Measurements from ENCODE around the gene IRF2BPL.

The IRF2BPL gene

DNA sequence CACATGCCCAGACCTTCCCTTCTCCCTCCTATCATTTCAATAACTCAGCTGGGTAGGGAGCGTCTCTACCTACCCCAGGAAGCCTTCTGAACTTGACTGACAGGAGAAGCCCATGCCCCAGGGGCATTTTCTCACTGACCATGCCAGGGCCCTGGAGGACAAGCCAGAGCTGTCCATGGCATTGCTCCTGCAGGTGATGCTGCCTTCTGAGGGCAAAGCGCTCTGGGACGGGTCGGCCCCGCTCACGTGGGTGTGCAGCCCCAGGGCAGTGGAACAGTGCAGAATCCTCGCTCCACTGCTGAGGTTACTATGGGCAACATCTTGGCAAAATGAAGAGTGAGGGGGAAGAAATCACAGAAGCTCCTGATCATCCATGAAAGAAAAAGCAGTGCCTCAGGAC, 41.0 kb upstream of the IRF2BPL start:
- Histone ChIP-seq H3K9me3 (ENCODE audit: severe bottlenecking) (no peaks in the 10 kb centered on the region), H3K36me3 (no peaks in the 10 kb centered on the region), H3K27me3 (ENCODE audit: insufficient read depth, low read depth, severe bottlenecking) (no peaks in the 10 kb centered on the region), H3K27ac (no peak overlapping the region), H3K4me3 (ENCODE audit: low read depth, low read length) (no peak overlapping the region)
- TF ChIP-seq CTCF (IDR thresholded peaks at IDR 0.05; ENCODE audit: low read depth, low read length): no peak
- DNase-seq: no peak

DNA sequence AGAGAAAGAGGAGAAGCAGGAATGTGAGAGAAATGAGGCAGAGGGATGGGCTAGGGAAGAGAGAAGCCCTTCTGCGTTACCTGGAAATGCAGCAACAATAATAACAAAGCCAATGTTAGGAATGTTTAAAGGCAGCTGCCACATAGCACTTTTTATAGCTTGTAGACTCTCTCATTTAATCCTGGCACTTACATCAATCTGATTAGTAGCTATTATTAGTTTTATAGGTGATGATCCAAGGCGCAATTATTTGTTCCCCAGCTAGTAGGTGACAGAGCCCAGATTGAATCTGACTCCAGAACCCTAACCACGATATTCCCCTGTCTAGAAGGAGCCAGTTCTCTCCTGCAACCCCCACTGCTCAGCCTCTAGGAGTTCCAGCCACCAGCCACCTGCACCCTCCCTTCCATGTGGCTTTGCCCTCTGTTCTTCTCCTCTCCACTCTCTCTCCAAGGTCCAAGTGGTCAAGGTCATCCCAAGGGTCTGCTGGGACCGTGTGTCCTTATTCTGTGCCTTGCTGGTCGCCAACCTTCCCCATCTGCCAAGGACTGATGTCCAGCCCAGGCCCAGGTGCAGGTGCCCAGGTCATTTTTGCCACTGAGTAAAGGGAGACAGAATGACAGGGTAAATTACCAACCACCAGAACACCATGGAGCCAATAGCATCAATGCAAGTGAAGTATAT, 40.2 kb upstream of the IRF2BPL start:
- Histone ChIP-seq H3K4me3 (ENCODE audit: low read depth, low read length) (no peak overlapping the region), H3K27me3 (ENCODE audit: insufficient read depth, low read depth, severe bottlenecking) (no peaks in the 10 kb centered on the region), H3K27ac (no peak overlapping the region), H3K36me3 (no peaks in the 10 kb centered on the region), H3K9me3 (ENCODE audit: severe bottlenecking) (no peaks in the 10 kb centered on the region)
- no peak for DNase-seq
- TF ChIP-seq CTCF (IDR thresholded peaks at IDR 0.05; ENCODE audit: low read depth, low read length): no peak

DNA sequence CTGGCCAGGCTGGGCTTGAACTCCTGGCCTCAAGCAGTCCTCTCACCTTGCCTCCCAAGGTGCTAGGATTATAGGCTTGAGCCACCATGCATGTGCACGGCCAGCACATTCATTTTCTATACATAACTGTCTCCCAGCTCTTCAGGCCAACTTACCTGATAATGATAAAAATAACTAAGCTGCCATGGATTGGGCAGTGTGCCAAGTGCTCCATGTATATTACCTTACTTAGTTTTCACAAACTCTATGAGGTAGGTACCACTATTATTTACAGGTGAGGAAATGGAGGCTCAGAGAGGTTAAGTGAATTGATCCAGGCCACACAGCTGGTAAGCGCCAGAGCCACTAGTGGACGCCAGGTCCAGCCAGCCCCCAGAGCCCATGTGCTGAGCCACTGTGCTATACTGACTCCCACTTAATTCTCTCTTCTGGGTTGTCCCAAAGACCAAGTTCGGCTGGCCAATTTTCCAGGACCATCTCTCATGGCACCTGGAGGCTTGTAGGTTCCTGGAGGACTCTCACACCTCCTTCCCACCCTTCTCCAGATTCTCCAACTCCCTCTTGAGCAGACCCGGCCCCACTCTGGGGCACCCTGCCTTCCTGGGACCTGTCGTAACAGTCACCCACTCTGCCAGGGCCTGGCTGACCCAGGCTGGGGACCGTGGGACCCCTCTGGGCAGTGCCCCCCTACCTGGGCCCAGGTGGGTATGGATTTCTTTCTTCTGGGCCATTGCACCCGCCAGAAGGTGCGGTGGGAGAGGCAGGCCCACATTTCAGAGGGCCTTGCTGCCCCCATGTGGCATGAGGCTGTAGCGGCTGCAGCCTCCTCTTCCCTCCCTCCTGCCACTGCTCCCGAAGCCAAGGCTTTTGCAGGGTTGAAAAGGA, 39.4 kb upstream of the IRF2BPL start:
- peak; percentile 90 for TF ChIP-seq CTCF (IDR thresholded peaks at IDR 0.05; ENCODE audit: low read depth, low read length)
- 0 out of 2 replicates have a peak overlapping the region, but pooled peaks have one; percentile 43 for H3K27ac ChIP-seq

DNA sequence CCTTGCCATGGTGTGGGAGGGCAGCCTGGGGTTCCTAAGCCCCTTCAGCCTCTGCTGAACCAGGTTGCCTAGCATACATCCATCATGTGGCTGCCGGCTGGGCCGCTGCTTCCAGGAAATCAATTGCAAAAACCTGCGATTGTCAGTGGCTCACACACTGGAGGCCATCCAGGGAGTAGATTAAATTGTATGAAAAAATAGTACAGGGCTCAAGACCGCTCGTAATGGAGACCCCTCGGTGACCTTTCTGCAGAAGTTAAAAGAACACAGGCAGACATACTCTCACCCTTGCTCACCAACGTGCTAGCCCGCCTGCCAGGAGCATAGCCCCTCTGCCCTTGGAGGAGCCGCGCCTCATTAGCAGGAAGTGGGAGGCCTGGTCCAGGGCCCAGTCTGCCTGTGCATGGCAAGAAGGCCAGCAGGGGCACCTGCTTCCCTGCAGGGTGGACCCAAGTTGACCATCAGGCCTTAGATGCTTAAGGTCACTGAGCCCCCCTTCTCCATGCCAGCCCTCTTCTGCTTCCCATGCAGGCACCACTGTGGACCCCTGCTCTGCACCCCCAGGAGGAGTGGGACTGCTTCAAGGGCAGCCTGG, 38.2 kb upstream of the IRF2BPL start:
- H3K36me3 ChIP-seq: no peaks in the 10 kb centered on the region
- no peak for DNase-seq
- no peak for TF ChIP-seq CTCF (IDR thresholded peaks at IDR 0.05; ENCODE audit: low read depth, low read length)
- H3K9me3 ChIP-seq (ENCODE audit: severe bottlenecking): no peaks in the 10 kb centered on the region
- no peaks in the 10 kb centered on the region for H3K27me3 ChIP-seq (ENCODE audit: insufficient read depth, low read depth, severe bottlenecking)
- no peak overlapping the region for H3K4me3 ChIP-seq (ENCODE audit: low read depth, low read length)
- H3K27ac ChIP-seq: no peak overlapping the region

More for the DNA sequence above, 39.4 kb upstream of the IRF2BPL start:
- no peak overlapping the region for H3K4me3 ChIP-seq (ENCODE audit: low read depth, low read length)
- no peaks in the 10 kb centered on the region for H3K36me3 ChIP-seq
- peak; percentile 74 for DNase-seq
- H3K27me3 ChIP-seq (ENCODE audit: insufficient read depth, low read depth, severe bottlenecking): no peaks in the 10 kb centered on the region
- H3K9me3 ChIP-seq (ENCODE audit: severe bottlenecking): no peaks in the 10 kb centered on the region

- DNase-seq: no peak
Observed at GRCh38 chr14:77065851-77066577, 37.5 kb upstream of the IRF2BPL start.

More at GRCh38 chr14:77065851-77066577, 37.5 kb upstream of the IRF2BPL start:
- Histone ChIP-seq H3K36me3 (no peaks in the 10 kb centered on the region), H3K4me3 (ENCODE audit: low read depth, low read length) (no peak overlapping the region), H3K9me3 (ENCODE audit: severe bottlenecking) (no peaks in the 10 kb centered on the region), H3K27ac (no peak overlapping the region), H3K27me3 (ENCODE audit: insufficient read depth, low read depth, severe bottlenecking) (no peaks in the 10 kb centered on the region)
- no peak for TF ChIP-seq CTCF (IDR thresholded peaks at IDR 0.05; ENCODE audit: low read depth, low read length)

All from WERI-Rb-1 (cell line).